SU-DHL-6 (cell line): ENCODE data around the gene HNRNPU.

Experiments used
- H2AFZ ChIP-seq: fragments of 200-600 bp; sonication (generic); 2 replicates; pipeline ENCODE4 v1.6.1; 2014; ENCODE audit warnings: low read depth, mild to moderate bottlenecking, moderate library complexity, mixed read lengths, antibody characterized with exemption, low read length; ENCODE audit not compliant: severe bottlenecking
- H3F3A ChIP-seq: fragments of 200-600 bp; shearing (Covaris generic); 2 replicates; pipeline ENCODE4 v1.6.0; 2016; ENCODE audit warnings: antibody characterized with exemption, mild to moderate bottlenecking; ENCODE audit not compliant: insufficient read depth
- H3K27ac ChIP-seq: fragments of 200-600 bp; sonication (generic); 2 replicates; pipeline ENCODE4 v1.5.1; 2016; ENCODE audit warnings: low read depth, mild to moderate bottlenecking, low read length, moderate library complexity, mixed read lengths
- H3K27me3 ChIP-seq: fragments of 200-600 bp; sonication (generic), shearing (Covaris generic); 2 replicates; pipeline ENCODE4 v1.6.0; 2014; ENCODE audit warnings: mild to moderate bottlenecking, low read length
- H3K36me3 ChIP-seq: fragments of 200-600 bp; sonication (generic); 2 replicates; pipeline ENCODE4 v1.6.1; 2014; ENCODE audit warnings: mild to moderate bottlenecking, low read length, mixed read lengths
- H3K4me2 ChIP-seq: fragments of 300-600, 200-600 bp; shearing (Covaris generic), sonication (generic); 2 replicates; pipeline ENCODE4 v1.6.0; 2014; ENCODE audit warnings: low read length, low read depth, mild to moderate bottlenecking; ENCODE audit not compliant: poor library complexity, severe bottlenecking
- H3K4me3 ChIP-seq: fragments of 200-600 bp; sonication (generic); 2 replicates; pipeline ENCODE4 v1.5.1; 2014; ENCODE audit warnings: antibody characterized with exemption, low read length, mild to moderate bottlenecking, mixed read lengths; ENCODE audit not compliant: insufficient read depth, poor library complexity, severe bottlenecking
- H3K79me2 ChIP-seq: fragments of 200-600 bp; sonication (generic); 2 replicates; pipeline ENCODE4 v1.6.1; 2014; ENCODE audit warnings: mild to moderate bottlenecking, low read length, moderate library complexity; ENCODE audit not compliant: insufficient read depth
- H3K9ac ChIP-seq: fragments of 200-600 bp; sonication (generic); 2 replicates; pipeline ENCODE4 v1.7.0; 2014; ENCODE audit warnings: mild to moderate bottlenecking, low read length
- H3K9me2 ChIP-seq: fragments of 200-600 bp; sonication (generic); replicated peaks from 2 replicates; pipeline ENCODE4 v1.6.1; 2014; ENCODE audit warnings: low read length; ENCODE audit not compliant: insufficient read depth
- H3K9me3 ChIP-seq: fragments of 200-600 bp; sonication (generic); 2 replicates; pipeline ENCODE4 v1.6.1; 2014; ENCODE audit warnings: low read length, mixed read lengths; ENCODE audit not compliant: insufficient read depth
- H4K20me1 ChIP-seq: fragments of 200-600 bp; sonication (generic); 2 replicates; pipeline ENCODE4 v1.6.1; 2014; ENCODE audit warnings: low read depth, mild to moderate bottlenecking, antibody characterized with exemption, low read length, moderate library complexity, mixed read lengths
- EZH2phosphoT487 ChIP-seq: fragments of 200-600 bp; sonication (generic), shearing (Covaris generic); conservative IDR thresholded peaks from 2 replicates; pipeline ENCODE4 v1.6.1; 2018; ENCODE audit warnings: mild to moderate bottlenecking, antibody characterized with exemption, low read length, moderate library complexity, mixed read lengths
- TF ChIP-seq, protein P1 (sequence below): fragments of 200-600 bp; sonication (generic); IDR thresholded peaks from one replicate; pipeline ENCODE4 v1.5.1; 2017; ENCODE audit warnings: antibody characterized with exemption, mild to moderate bottlenecking, low read length, moderate library complexity; ENCODE audit not compliant: insufficient read depth, poor library complexity, severe bottlenecking

HNRNPU gene

DNA sequence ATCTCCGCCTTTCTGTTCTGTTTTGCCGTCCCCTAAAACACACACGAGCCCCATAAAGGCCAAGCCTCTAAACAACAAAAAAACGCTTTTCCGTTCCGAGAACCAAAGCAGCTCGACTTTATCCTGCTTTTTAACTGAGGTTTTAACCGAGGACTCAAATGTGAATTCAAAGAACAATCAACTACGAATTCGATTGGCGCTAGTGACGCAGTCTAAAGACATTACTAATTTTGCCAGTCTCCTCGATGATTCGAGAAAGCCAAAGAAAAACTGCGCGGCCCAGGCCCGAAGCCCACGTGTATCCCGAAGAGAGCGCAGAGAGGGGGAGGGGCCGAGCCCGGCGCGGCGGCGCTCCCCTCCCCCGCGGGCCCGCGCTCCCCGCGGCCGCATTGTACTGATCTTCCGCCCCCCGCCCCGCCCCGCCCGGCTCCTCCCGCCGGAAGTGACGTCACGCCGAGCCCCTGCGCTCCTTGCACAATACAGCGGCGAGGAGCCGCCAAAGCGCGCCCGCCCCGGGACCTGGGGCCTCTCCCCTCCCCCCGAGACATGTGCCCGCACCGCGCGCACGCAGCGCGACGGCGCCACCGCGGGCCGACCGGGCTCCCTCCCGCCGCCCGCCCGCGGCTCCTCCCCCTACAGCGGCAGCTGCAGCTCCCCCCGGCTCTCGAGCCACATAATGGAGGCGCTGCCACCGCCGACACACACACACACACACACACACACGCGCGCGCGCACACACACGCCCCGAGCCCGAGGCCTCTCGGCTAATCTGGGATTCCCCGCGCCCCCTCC, 1.4 kb downstream of the HNRNPU start:
- H4K20me1 ChIP-seq, result peaks cover 48% of the 10 kb centered on the region
- H3K9ac ChIP-seq, result peak overlapping the region; percentile 99
- peak overlapping the region; percentile 93 for H3K4me2 ChIP-seq
- peaks cover 56% of the 10 kb centered on the region for H3F3A ChIP-seq
- H2AFZ ChIP-seq, result no peak overlapping the region
- peaks cover 64% of the 10 kb centered on the region for H3K79me2 ChIP-seq
- H3K4me3 ChIP-seq, result peak overlapping the region; percentile 100
- no peaks in the 10 kb centered on the region for H3K9me2 ChIP-seq
- TF ChIP-seq, protein P1, sequence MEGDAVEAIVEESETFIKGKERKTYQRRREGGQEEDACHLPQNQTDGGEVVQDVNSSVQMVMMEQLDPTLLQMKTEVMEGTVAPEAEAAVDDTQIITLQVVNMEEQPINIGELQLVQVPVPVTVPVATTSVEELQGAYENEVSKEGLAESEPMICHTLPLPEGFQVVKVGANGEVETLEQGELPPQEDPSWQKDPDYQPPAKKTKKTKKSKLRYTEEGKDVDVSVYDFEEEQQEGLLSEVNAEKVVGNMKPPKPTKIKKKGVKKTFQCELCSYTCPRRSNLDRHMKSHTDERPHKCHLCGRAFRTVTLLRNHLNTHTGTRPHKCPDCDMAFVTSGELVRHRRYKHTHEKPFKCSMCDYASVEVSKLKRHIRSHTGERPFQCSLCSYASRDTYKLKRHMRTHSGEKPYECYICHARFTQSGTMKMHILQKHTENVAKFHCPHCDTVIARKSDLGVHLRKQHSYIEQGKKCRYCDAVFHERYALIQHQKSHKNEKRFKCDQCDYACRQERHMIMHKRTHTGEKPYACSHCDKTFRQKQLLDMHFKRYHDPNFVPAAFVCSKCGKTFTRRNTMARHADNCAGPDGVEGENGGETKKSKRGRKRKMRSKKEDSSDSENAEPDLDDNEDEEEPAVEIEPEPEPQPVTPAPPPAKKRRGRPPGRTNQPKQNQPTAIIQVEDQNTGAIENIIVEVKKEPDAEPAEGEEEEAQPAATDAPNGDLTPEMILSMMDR, result no peak
- no peak for TF ChIP-seq EZH2phosphoT487
- H3K9me3 ChIP-seq, result no peaks in the 10 kb centered on the region
- peak overlapping the region; percentile 90 for H3K27ac ChIP-seq
- peaks cover 49% of the 10 kb centered on the region for H3K36me3 ChIP-seq
- H3K27me3 ChIP-seq, result no peaks in the 10 kb centered on the region

DNA sequence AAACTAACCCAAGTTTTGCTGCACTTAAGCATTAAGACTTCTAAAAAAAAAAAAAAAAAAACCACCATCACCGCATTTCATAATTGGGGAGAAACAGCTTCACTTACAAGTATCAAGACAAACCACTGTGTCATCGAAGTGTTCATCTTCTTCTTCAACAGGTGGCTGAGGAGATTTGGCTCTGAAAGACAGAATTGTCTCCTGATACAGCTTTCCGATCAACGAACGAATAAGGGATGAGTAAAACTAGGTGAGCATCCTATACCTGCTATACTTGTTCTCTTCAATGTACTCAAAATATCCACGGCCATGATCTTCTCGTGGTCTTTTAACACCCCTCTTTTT, 2.0 kb downstream of the HNRNPU start:
- peaks cover 54% of the 10 kb centered on the region for H4K20me1 ChIP-seq
- peaks cover 55% of the 10 kb centered on the region for H3K36me3 ChIP-seq
- H3K27me3 ChIP-seq, result no peaks in the 10 kb centered on the region
- no peak overlapping the region for H2AFZ ChIP-seq
- H3K9me2 ChIP-seq, result no peaks in the 10 kb centered on the region
- peaks cover 69% of the 10 kb centered on the region for H3K79me2 ChIP-seq
- H3K4me2 ChIP-seq, result peak overlapping the region; percentile 93
- H3K9me3 ChIP-seq, result no peaks in the 10 kb centered on the region
- peaks cover 62% of the 10 kb centered on the region for H3F3A ChIP-seq
- H3K27ac ChIP-seq, result peak overlapping the region; percentile 75
- peak overlapping the region; percentile 100 for H3K4me3 ChIP-seq
- H3K9ac ChIP-seq, result peak overlapping the region; percentile 99
- no peak for TF ChIP-seq EZH2phosphoT487
- TF ChIP-seq, protein P1, result no peak

DNA sequence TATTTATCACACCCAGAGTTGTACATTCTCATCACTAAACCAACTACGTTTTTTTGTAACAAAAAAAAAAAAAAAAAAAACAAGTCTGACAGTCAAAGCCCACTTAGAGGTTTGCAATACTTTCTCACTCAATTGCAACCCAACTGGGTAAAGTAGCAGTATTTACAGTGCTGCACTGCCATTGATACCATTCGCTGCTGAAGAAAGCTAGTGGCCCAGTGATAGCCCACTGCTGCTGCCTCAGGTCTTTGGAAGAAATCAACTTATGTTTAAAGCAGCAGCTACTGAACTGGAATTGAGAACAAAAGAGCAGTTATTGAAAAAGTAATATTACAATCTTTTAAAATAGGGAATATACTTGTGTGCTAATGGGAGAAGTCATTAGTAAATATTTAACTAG, 2.7 kb downstream of the HNRNPU start:
- Histone ChIP-seq H2AFZ (no peak overlapping the region), H3F3A (peaks cover 68% of the 10 kb centered on the region), H3K9me2 (no peaks in the 10 kb centered on the region), H3K27me3 (no peaks in the 10 kb centered on the region), H3K9ac (peak overlapping the region; percentile 99), H3K4me2 (peak overlapping the region; percentile 93), H4K20me1 (peaks cover 60% of the 10 kb centered on the region), H3K27ac (peak overlapping the region; percentile 75; the same call in 1 of the 2 replicates), H3K79me2 (peaks cover 76% of the 10 kb centered on the region), H3K9me3 (no peaks in the 10 kb centered on the region), H3K4me3 (peak overlapping the region; percentile 100), H3K36me3 (peaks cover 61% of the 10 kb centered on the region)
- TF ChIP-seq, protein P1, result no peak
- no peak for TF ChIP-seq EZH2phosphoT487
